Fibroblast of pulmonary artery (primary cell): ENCODE results near the gene MEGF11.

Experiments used
- DNase-seq: peaks from one replicate; pipeline ENCODE4 v3.0.0-alpha.2; 2010; ENCODE audit warnings: low read depth
- H3K4me3 ChIP-seq: replicated peaks from 2 replicates; pipeline ENCODE4 v1.5.1; 2011; ENCODE audit warnings: low read depth, mild to moderate bottlenecking, control low read depth, low read length, moderate library complexity
- TF ChIP-seq, protein P1 (sequence below): IDR thresholded peaks from 2 replicates; pipeline ENCODE4 v1.5.1; 2011; ENCODE audit warnings: mild to moderate bottlenecking, control low read depth, low read length, inconsistent platforms; ENCODE audit errors: missing control alignments

MEGF11 gene

DNA sequence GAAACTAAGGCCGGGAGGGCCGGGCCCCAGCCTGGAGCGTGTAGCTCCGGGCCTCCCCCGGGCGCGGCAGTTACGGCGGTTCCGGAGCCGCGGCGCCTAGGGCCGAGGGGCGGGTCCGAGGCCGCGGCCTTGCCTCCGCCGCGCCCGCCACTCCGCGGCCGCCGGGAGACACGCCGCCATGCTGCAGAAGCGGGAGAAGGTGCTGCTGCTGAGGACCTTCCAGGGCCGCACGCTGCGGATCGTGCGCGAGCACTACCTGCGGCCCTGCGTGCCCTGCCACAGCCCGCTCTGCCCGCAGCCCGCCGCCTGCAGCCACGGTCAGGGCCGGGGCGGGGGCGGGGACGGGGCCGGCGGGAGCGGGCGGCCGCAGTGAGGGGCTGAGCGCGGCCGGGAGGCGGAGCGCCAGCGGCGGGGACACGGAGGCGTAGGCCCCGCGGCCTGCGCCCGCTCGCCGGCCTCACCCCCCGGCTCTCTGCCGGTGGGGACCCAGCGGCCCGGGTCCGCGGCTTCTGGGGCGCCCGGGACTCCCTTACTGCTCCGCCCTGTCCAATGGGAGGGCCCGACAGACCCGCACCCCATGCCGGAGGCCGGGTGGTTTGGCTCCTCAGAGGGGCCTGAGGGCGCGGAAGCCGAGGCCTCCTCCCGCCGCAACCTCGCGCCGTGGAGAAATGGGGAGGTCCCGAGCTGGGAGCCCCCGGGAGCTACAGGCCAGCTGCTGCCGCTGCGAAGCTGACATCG, 40.0 kb upstream of the MEGF11 start, which contains the start of gene DIS3L:
TSS of gene DIS3L (plus strand) at position 150 of the 738 bp plus-strand sequence. CDS start at position 179, 29 bp downstream.
- TF ChIP-seq, protein P1, sequence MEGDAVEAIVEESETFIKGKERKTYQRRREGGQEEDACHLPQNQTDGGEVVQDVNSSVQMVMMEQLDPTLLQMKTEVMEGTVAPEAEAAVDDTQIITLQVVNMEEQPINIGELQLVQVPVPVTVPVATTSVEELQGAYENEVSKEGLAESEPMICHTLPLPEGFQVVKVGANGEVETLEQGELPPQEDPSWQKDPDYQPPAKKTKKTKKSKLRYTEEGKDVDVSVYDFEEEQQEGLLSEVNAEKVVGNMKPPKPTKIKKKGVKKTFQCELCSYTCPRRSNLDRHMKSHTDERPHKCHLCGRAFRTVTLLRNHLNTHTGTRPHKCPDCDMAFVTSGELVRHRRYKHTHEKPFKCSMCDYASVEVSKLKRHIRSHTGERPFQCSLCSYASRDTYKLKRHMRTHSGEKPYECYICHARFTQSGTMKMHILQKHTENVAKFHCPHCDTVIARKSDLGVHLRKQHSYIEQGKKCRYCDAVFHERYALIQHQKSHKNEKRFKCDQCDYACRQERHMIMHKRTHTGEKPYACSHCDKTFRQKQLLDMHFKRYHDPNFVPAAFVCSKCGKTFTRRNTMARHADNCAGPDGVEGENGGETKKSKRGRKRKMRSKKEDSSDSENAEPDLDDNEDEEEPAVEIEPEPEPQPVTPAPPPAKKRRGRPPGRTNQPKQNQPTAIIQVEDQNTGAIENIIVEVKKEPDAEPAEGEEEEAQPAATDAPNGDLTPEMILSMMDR = no peak

DNA sequence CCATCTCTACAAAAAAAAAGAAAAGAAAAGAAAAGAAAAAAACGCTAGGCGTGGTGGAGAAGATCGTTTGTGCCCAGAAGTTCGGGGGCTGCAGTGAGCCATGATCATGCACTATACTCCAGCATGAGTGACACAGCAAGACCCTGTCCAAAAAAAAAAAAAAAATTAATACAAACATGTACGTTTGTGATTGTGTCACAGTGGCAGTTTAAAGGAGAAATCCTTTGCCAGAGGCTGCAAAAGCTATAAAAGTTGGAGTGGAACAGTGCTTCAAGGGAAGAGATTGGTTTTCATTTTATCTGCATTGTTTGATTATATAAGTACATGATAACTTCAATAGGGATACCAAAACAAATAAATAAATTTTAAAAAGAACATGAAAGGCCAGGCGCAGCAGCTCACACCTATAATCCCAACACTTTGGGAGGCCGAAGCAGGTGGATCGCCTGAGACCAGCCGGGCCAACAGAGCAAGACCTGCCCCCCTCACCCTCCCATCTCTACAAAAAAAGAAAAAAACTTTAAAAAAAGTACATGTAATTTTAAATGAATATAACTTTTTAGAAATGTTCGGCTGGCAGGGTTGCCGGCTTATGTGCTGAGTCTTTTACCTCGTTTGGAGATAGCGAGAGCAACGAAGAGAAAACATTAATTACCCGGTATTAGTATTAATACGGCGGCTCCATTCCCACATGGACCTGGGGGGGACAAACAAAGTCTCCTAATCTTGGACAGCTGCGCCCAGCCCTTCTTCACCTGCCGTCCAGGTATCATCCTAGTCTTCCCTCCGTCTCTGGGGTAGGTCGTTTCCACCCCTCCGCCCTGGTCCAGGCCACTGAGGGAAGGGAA, 39.2 kb upstream of the MEGF11 start:
- peak overlapping the region; percentile 62 for H3K4me3 ChIP-seq
- TF ChIP-seq, protein P1 = no peak
- DNase-seq = no peak

More for the DNA sequence above, 40.0 kb upstream of the MEGF11 start, which contains the start of gene DIS3L:
- H3K4me3 ChIP-seq = peak within 1 kb of the TSS; percentile 62
- peak; percentile 39 for DNase-seq

DNA sequence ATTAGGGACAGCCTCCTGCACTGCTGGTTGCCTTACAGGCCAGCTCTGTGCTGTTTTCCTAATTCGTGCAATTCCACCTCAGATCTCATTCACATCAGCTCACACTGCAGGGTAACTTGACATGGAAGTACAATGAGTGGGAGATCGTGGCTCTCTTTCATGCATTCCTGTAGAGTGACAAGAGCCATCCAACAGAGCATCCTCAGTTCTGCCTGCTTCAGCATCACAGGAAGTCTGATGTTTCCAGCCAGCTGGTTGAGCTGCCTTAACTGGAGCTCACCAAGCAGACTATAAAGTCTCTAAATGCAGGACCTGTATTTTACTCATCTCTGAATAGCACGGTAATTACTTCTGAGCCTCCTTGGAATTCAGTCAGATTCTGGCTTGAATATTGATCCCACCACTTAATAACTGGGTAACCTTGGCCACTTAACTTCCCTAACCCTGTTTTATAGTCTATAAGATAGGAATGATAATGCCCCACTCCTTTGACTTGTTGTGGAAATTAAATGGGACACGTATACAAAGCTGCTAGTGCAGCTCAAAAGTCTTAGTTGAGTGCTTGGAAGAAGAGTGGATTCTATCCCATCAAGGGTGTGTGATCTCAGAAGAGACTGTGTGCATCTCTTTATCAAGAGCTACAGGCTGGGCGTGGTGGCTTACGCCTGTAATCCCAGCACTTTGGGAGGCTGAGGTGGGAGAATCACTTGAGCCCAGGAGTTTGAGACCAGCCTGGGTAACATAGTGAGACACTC, 38.4 kb upstream of the MEGF11 start:
- TF ChIP-seq, protein P1 = no peak
- H3K4me3 ChIP-seq = no peak overlapping the region
- no peak for DNase-seq

DNA sequence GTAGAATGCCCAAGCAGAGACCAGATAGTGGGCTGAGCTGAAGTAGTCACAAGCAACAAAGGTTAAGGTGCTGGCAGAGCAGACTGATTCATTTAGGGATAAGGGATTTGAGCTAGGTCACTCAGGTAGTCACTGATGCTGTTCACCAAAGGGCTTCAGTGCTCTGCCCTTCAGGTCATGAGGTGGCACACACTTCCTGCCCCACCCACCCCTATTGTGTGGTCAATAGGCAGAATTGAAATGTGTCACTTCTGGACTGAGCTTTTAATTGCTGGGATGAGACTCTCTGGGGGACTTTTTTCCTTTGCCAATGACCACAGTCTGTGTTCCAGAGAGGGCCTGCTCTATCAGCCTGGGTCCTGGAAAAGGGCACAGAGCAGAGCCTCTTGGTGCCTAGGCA, 37.0 kb upstream of the MEGF11 start:
- DNase-seq = no peak
- no peak overlapping the region for H3K4me3 ChIP-seq

DNA sequence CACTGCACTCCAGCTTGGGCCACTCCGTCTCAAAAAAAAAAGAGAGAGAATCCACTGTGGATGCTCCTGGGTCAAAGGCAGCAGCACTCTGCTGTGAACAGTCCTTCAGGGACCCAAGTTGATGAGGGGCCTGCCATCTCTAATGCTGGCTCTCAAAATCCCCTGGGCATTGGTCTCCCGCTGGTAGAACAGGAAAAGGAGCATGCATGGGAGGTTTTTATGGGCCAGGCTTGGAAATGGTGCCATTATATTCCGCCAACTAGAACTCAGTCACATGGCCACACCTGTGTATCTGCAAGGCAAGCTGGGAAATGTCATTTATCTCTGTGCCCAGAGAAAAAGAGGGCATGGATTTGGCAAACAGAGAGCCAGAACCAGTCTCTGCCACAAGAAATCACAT, 36.5 kb upstream of the MEGF11 start:
- H3K4me3 ChIP-seq = no peak overlapping the region
- TF ChIP-seq, protein P1 = no peak
- DNase-seq = no peak

More for the DNA sequence above, 37.0 kb upstream of the MEGF11 start:
- TF ChIP-seq, protein P1 = no peak

DNA sequence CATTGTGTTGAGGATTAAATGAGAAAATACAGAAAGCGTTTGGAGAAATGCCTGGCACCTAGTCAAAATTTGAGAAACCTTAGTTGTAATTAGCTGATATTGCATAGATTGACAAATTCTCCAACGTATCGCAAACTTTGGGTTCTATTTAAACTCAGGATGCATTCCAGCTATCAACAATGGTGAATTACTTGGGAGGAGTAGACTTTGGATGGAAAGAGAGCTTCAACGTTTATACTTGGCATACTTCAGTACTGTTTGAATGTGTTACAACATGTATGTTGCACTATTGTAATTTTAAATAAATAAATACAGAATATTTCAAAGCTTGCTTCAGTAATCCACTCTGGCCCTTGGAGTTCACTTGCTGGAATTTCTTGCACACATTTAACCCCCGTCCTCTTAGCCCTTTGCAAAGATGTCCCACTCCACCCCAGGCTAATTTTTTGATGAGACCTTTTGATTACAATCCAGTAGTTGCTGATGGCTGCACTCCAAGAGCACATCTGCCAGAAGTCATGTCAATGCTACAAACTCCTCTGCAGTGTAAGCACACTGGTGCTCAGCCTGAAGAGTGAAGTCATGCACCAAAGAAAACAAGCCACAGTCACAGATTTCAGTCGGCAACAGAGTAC, 35.1 kb upstream of the MEGF11 start:
- H3K4me3 ChIP-seq = no peak overlapping the region
- TF ChIP-seq, protein P1 = no peak
- DNase-seq = no peak
